HG02610 (cell line): ENCODE data around the gene MARCKS.

ENCODE experiments used
- ATAC-seq: cut with Tn5 transposase; IDR thresholded peaks from one replicate; pipeline ENCODE4 v1.9.1; 2021; ENCODE audit warnings: mild to moderate bottlenecking, moderate library complexity; ENCODE audit not compliant: unreplicated experiment

Gene MARCKS, protein sequence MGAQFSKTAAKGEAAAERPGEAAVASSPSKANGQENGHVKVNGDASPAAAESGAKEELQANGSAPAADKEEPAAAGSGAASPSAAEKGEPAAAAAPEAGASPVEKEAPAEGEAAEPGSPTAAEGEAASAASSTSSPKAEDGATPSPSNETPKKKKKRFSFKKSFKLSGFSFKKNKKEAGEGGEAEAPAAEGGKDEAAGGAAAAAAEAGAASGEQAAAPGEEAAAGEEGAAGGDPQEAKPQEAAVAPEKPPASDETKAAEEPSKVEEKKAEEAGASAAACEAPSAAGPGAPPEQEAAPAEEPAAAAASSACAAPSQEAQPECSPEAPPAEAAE

DNA sequence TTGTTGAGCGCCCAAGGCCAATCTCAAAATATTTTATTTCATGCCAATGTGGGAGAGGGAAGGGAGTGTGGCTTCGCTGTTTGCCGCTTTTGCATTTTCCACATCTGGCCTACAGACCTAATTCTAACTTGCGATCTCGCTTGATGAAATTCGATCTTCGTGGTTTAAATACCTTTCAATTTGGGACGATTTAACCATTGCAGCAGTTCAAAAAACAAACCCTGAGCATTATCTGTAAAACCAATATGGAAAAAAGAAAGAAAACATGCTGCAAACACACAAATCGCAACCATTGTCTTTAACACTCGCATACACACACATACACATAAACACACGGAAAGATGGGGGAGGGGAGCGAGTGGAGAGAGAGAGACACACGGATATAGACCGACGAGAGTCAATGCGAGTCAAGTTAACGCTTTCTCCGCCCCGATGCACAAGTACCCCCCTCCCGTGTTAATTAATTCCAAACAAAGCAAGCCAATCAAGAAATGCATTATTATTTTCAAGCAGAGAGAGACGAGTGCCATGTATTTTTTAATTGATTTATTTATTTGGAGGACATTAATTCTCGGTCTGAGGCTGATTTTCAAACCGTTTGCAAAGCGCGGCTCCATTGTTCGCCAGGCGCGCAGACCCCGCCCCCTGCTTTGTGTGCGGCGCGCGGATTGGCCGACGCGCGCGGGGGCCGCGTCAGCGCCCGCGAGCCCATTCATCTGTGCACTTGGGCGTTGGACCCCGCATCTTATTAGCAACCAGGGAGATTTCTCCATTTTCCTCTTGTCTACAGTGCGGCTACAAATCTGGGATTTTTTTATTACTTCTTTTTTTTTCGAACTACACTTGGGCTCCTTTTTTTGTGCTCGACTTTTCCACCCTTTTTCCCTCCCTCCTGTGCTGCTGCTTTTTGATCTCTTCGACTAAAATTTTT lies at the start of gene MARCKS:
MARCKS (plus strand) TSS at position 721 of the 931 bp plus-strand sequence. CDS start 401 bp downstream, outside the sequence.
- ATAC-seq = peak; percentile 59

DNA sequence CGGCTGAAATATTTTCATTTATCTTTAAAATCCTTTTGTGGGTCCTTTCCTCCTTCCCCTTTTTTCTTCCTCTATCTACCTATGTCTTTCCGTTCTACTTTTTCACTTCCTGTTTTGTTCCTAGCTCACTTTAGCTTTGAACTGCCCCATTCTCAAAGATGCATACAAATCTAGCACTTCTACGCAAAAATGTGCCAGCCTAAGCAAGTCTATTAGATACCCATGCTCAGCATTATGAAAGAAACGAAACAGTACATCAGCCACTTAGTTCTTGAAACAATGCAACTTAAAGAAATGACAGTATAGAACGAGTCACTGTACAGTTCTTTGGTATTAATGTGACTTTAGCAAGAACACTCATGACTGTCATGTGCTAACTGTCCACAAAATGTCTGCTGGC lies 47.3 kb upstream of the MARCKS start:
- peak; percentile 56 for ATAC-seq

DNA sequence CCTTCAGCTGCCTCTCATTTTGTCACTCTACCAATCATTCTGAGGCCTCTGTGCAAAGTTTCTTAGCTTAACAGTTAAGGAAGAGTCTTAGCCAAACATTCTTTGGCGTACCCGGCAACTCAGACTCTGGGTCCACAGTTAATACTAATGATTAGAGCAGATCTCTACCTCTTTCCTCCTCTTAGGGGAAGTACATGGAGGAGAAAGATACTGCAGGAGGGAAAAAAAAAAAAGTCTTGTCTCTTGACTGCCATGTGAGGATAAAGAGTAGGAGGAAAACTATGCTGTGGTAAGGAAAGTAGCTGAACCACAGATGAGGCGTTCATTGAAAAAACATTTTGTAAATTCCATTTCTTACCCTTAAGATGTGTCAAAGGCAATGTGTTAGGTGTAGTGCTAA lies 44.0 kb upstream of the MARCKS start:
- no peak for ATAC-seq

DNA sequence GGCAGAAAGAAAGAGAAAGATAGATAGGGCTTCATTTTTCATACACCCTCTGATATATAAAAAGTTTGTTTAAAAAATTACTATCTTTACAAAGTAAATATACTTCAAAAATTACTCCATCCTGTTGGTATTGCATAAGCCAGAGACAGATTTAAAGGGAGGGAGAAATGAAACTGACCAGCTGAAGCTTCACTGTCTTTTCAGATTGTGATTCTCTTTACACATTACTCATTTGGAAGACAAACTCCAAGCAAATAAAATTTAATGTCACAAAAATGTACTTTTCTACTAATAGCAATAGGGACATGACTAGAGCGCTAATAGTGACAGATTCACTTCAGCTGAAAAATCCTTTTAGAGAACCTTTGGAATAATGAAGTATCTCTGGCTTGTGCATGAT lies 38.6 kb upstream of the MARCKS start:
- ATAC-seq = no peak

DNA sequence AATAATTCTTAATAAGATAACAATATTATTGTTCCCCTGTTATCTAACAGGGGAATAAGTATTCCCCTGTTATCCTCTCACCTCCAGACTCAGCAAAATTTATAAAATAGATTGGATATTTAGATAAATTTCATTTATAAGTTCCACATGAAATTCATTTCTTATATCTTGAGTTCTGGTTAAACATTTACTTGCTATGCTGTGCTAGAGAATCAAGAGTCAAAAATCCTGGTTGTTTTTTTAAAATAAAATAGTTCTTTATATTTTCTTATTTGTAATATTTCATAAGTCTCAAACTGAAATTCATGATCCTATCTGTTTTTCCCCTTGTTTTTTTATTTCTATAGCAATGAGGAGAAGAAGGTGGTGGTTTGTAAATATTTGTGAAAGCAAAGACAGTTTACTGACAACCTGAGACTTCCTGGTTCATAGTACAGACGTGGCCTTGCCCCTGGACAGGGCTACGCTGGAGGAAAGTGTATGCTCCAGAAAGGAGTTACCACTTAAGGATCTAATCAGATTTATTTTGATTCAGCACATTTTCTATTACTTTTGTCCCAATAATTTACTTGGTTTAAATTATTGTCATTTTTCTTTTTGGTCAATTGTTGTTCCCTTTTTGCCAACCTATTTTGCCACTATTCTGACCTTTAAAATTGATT lies 37.8 kb upstream of the MARCKS start:
- ATAC-seq = no peak

DNA sequence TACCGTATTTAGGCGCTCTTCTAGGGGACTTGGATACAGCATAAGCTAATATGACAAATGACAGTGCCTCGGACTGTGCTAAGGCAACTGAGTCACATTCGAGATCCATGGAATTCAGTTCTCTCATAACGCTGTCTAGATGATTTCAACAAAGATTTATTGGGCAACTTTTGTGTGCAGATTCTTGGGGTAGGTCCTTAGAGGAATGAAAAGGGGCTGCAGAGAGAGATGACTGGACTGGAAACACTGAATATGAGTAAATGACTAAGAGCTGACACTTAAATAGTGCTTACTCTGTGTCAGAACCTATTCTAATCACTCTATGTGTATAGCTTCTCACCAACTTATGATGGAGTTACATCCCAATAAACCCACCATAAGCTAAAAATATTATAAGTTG lies 36.4 kb upstream of the MARCKS start:
- ATAC-seq = no peak

DNA sequence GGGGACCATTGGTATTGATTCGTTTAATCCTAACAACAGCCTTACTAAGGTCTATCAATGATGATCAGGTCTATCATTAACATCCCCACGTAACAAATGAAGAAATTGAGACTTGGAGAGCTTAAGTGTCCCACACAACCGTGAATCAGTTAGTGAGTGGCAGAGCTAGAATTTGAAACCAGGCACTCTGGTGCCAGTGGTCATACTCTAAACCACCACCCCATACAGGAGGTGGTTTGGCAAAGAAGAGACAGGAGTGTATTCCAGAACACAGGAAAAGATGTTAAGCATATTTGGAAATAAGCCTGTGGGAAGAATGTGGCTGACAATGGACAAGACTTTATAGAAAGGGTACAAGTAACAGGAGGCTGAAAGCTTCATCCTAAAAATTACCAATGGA lies 35.7 kb upstream of the MARCKS start:
- ATAC-seq = no peak

DNA sequence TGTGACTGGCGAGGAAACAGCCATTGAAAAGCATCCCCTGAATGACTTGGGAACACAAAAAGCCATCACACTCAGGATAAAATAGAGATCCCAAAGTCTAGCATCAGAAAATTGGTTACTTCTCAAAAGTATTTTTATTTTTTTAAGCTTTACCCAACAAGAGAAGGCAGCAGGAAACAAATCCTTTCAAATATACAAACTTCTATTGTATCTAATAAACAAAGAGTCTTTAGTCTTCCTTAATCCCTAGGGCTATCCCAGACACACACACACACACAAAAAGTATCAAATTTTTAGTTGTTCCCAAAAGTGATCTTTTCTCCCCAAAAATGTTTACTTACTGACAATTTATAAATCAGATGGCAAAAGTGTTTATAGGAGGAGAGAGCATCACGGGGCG lies 33.2 kb upstream of the MARCKS start:
- ATAC-seq = no peak

DNA sequence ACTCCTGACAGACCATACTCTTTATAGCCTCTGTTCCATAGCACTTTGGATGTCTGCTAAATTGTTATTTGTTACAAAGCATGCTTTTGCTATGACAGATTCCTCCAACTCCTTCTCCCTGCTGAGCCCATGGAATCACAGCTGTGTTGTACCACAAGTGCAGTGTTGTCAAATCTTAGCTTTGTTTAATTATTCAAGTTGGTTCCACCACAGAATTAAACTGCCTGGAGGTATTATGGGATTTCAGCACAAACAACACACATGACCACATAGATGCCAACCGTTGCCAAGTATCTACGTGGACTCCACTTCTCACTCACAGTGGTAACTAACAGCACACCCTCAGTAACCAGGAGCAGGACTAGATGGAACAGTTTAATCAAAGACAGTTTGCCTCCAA lies 32.7 kb upstream of the MARCKS start:
- ATAC-seq = no peak

DNA sequence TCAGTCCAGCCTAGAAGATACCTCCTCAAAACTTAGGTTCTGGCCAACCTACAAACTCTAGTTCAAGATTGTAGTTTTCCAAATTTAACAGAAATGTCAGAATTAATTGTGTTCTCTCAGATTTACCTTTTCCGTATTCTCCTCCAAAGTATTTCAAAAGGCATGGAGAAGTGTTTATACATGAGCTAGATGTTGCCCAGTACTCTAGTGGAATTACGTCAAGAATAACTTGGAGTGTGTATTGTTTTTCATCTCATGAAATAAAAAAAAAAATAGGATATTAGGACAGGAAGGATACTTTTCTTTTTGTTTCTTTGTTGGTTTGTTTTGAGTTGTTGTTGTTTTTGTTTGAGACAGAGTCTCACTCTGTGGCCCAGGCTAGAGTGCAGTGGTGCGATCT lies 32.3 kb upstream of the MARCKS start:
- ATAC-seq = no peak

DNA sequence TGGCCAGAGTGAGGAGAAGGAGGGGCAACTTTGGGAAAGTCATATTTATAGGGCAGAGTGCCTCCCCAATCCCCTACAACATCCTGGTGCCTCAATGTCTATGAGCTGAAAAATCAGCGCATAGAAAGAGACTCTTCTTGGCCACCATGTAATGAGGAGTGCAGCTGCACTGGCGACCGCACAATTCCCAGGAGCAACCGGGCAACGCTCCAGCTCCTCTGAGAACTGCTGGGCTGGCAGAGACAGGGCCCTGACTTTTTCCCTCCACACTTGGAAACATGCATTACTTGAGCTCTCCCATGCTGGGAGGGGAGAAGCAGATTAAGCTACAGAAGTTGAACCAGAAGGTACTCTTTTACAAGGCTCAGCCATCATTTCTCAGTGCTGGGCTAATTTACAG lies 31.4 kb upstream of the MARCKS start:
- ATAC-seq = no peak

DNA sequence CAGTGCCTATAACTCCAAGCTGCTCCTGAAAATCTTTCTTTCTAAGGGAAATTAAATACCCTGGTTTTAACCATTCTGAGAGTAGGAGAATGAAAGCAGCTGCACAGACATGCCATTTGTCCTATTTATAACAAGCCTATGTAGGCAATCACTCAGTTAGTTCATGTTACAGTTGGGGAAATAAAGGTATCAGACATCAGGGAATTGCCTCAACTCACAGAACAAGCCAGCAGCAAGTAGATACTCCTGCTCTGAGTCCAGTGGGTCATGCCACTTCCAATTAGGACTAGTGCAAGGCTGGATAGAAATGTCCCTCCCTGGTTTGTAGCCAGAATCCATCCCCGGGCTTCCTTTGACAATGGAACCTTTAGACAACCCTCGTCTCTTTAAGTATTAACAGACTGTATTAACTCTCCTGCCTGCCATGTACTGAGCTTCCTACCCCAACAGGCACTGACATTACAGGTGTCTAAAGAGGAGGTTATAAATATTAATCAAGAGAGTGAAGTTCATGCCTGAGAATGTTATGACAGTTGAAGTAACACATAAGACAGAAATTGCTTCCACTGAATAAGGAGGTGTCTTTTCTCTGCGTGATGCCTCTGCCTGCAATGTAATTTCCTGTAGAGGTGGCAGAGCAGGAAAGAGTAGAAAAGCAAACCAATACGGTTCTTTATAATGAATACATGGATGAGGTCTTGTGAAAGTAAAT lies 28.0 kb upstream of the MARCKS start:
- ATAC-seq = no peak

DNA sequence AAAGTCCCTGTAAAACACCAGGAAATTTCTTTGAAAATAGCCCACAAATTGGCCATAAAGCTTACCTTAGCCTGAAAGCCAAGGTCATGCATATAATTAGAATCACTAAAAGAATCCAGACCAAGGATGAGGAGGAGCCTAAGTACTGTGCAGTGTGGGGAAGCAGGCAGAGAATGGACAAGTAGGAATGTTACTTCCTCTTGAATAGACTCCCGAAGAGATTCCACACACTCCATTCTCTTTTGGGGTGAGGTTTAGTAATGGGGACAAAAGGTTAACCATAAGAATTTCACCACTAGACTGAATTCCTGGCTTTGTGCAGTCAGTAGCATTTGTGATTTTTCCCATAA lies 27.5 kb upstream of the MARCKS start:
- no peak for ATAC-seq

DNA sequence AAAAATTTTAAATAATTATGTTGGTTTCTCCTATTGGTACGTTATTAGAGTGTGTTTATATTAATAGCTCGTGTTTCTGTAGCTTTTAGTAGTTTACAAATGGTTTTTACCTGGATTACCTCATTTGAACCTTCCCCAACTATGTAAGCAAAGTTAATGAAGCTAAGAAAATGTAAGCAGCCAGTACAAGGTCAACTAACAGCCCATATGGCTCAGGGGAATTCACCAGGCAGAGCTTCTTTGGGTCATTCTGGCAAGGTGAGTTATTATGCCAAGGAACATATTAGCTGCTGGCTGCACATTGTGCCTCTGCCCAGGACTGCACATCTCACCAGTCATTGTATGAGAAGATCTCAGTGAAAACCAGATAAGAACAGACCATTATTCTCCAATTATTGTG lies 27.0 kb upstream of the MARCKS start:
- no peak for ATAC-seq

DNA sequence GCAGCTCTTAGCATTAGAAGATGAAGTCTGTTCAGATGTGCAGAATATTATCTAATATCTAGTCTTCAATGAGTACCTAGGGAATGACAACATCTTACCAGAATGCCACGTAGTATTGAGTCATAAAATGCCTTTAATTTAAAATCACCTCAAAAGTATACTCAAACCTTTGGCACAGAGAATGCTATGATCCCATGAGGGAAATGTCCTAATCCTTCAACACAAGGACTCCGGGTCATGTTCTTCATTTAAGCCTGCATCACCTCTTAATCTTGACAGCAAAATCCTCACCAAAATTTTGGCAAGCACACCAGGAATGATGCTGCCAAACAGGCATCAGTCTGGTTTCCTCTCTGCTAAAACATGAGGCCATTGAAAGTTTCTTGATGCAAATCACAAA lies 23.6 kb upstream of the MARCKS start:
- ATAC-seq = no peak

DNA sequence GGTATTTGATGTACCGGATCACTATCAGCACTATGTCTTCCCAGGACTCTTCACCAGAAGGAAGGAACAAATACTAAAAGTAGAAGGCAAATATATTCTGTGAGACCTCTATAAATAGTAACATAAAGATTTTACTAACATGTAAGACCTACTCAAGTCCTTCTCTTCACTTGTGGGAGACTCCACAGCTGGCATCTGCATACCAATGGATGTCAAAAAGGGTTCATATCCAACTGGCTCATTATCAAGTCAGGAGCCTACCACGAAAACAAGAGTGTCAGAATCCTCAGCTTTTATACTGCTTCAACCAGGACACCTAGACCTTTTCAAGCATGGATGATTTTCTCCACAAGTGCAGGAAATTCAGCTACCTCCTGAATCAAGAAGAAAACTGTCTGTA lies 20.0 kb upstream of the MARCKS start:
- no peak for ATAC-seq

DNA sequence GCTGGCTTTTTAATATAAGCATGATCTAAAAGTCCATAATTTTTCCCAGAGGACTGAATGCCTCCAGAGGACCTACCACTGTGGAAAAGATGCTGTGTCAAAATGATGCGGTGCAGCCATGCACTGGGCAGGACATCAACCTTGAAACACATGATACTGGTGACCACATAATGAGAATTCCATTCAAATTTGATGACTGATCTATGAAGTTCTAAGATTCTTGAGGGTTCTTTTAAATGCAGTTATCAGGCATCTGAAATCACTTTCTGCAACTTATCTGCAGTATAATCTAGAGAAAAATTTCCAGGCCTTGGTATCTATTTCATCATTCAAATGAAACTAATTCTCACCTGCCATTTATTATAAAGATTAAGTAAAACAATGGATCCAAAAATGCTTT lies 15.0 kb upstream of the MARCKS start:
- ATAC-seq = peak; percentile 79

DNA sequence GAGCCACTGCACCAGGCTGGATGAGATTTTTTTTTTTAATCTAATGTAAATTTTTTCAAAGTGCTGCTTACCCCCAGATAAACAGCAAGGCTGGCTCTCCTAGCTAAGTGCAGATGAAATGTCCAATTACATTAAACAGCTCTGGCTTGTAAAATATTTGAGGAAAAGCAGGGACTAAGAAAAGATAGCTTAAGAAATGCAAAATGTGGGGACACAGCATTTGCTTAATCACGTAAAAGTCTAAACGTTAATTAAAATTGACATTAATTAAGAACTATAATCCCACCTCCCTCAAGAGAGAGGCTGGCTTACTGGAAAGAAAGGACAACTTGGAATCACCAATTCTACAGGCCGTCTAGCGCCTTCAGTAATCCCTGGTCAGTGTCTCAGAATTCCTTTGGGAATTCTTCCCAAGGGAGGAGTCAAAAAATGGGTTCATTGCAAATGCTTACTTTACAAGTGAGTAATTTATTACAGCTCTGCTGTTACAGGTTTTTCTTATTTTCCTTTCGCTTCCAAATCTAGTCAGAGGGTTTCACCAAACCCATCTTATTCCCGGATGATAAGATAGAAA lies 13.6 kb upstream of the MARCKS start:
- no peak for ATAC-seq

DNA sequence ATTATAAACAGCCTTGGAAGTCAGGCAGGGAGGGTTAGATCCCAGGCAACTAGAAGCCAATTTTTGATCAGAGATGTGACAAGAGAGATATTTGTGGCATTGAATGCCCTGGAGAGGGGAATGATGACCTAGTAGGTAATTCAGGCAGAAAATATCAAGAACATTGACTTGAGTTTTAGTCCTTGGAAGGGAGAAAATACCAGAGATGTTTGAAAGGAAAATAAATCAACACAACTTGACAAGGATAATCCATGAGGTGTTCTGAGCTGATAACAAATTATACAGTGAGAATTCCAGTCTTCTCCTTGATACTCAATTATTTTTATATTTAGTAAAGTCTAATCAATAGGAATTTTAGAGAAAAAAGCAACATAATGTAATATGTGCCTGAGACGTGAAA lies 10.6 kb upstream of the MARCKS start:
- ATAC-seq = no peak

DNA sequence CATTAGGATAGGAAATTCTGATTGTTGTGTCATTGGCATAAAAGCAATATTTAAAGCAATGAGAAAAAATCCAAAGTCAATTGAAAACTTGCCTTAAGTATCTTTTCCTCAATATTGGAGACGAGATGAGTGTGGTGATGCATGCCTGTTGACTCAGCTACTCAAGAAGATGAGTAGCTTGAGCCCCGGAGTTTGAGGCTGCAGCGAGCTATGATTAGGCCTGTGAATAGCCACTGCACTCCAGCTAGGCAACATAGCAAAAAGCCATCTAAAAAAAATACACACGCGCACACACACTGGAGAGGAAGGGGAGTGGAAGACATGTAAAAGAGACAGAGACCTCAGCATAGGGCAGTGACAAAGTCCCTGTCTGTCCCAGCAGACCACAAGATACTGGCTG lies 9.7 kb upstream of the MARCKS start:
- ATAC-seq = no peak

DNA sequence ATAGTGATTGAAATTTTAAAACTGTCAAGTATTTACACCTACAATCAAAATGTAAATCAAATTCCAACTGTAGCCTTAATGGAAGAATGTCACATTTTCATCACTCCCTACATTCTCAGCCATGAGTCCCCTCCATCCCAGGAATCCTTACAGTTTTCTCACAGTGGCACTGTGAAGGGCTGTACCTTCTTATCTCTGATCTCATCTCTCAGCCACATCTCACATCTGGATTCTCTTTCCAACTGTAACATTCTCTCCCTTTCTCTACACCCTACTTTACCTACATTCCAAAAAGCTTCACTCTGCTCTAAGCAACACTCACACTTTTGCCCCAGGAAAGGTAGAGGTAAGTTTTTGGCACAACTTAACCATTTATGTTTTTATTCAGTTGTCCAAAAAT lies 8.9 kb upstream of the MARCKS start:
- ATAC-seq = no peak
